NCI-H510A (cell line): Measurements from ENCODE around the gene SLC39A13.
A peak's percentile ranks its signal among the peaks of the same experiment; 100 is the strongest.
"Not testable (repeated sequence)": the region's sequence is repeated elsewhere in the genome, so short reads cannot be mapped to it uniquely, and the experiment has no call there.

Experiments
- DNase-seq: peaks from one replicate; lab custom pipeline; 2025; lab: John Stamatoyannopoulos, UW

Gene SLC39A13

GRCh38 chr11:47453365-47453764 is 45.0 kb downstream of the SLC39A13 start:
- DNase-seq, result no peak

GRCh38 chr11:47454258-47454671 is 45.9 kb downstream of the SLC39A13 start:
- not testable (repeated sequence) for DNase-seq

GRCh38 chr11:47460571-47461235 is 52.3 kb downstream of the SLC39A13 start:
- no peak for DNase-seq

DNA sequence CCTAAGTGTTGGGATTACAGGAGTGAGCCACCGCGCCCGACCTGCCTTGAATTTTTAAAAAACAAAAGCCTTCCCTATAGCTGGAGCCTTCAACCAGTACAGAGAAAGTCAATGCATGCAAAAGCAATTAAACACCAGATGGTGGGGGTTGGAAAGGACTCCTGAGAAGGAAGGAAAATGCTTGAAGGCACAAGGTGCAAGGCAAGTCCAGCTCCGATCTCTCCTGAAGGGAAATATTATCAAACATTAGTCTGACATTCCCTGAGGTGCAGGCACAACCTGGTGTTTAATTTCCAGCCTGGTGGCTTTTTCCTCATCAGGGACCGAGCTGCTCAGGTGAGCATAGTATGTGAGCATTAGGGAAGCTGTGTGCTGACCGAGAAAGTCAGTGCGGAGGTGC is 53.5 kb downstream of the SLC39A13 start:
- no peak for DNase-seq

DNA sequence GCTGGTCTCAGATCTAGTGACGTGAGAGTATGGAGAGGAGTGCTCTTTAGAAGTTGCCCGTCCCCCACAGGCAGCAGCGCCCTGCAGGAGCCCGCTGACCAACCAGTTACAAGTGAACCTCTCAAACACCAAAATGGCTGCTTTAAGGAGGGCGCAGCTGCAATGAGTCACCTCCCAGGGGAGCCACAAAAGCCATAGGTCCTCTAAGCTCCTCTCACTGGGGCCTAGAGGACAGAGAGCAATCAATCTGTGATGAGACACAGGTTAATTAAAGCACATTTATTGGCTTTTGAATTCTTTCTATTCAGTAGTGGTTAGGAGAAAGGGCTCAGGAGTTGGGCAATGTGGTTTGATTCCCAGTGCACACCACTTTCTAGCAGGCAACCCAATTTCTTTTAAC is 56.1 kb downstream of the SLC39A13 start:
- DNase-seq, result peak; percentile 27
